ENCODE results near the gene CEP55.

Gene CEP55

GRCh38 chr10:93468461-93469213 is 27.8 kb upstream of the CEP55 start:
- no peak for DNase-seq

DNA sequence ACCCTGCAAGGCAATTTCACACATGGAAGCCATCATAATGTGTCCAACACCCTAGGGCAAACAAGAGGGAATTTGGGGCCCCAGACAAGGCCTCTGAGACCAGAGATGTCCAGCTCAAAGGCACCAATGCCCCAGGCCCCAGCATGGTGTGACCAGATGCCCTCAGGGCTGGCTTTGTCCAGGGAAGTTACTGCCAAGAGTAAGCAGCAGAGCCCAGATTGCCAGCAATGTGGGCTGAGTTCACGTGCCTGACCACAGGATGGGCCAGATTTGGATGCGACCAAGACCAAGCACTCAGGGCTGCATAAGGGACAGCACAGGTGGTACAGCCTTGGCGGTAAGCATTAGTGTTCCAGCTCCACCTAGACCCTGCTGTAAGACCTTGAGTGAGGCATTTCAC is 27.0 kb upstream of the CEP55 start:
- no peak for DNase-seq

DNA sequence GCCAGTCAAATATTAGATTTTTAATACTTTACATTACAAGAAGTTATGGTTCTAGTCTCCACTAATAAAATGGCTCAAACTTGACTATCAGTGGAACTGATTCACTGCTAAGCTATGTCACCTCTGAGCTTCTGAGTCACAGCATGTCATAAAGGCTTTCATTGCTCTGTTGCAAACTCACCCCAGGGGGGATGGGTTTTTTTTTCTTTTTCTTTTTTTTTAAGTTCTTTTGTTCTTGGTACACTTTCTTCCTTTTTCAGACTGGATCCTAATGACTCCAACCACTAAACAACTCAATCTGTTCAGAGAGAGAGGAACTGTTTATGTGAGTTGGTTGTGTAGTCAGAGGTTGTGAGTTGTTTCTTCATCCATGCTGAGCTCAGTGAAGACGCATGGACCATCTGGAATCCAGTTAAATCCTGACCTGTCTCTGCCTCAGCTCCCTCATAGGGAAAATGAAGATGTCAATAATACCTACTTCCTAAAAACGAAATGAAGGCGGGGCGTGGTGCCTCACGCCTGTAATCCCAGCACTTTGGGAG is 25.2 kb upstream of the CEP55 start:
- DNase-seq, result no peak

GRCh38 chr10:93473161-93473560 is 23.3 kb upstream of the CEP55 start:
- no peak for DNase-seq

GRCh38 chr10:93473804-93474472 is 22.5 kb upstream of the CEP55 start:
- no peak for DNase-seq

- no peak for DNase-seq
Measured at GRCh38 chr10:93475227-93475626, 21.2 kb upstream of the CEP55 start.

GRCh38 chr10:93475871-93476270 is 20.5 kb upstream of the CEP55 start:
- no peak for DNase-seq

DNA sequence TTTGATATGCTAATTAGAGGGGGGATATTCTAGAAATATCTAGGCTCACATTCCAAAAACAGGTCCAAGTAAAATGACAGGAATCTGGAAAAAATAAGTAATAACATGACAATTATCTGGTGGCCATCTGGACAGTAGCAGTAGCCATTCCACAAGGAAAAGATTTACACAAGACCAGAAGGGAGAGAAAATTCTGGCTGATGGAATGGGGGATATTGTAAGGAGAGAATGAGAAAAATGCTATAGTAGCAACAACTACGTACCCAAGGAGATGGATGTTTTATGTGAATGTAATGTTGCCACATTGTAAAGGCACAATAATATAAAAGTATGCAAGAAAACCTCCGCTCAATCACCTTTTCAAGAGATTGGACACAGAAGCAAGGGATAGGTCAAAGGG is 19.7 kb upstream of the CEP55 start:
- DNase-seq, result no peak

GRCh38 chr10:93478873-93479272 is 17.5 kb upstream of the CEP55 start:
- DNase-seq, result no peak

DNA sequence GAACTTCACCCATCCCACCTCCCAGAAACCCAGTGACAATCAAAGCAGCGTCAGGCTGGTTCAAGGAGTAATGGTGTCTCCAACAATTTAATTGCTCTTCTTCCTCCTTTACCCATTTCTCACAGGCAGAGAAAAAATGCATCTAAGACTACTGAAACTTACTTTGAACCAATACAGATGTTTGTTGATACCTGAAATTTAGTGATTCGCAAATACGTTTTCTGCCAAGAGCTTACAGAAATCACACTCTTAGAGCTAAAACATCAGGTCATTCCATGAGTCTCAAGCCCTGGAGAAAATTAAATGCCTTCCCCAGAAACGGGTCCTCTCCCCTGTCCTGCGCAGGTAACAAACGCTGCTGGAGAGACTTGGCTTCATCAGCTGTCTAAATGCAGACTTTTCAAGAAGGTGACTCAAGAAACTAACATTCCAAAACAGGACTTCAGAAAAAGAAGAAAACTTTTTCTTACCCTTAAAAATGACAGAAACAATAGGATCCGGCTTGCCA is 14.7 kb upstream of the CEP55 start:
- peak; percentile 37 for DNase-seq

DNA sequence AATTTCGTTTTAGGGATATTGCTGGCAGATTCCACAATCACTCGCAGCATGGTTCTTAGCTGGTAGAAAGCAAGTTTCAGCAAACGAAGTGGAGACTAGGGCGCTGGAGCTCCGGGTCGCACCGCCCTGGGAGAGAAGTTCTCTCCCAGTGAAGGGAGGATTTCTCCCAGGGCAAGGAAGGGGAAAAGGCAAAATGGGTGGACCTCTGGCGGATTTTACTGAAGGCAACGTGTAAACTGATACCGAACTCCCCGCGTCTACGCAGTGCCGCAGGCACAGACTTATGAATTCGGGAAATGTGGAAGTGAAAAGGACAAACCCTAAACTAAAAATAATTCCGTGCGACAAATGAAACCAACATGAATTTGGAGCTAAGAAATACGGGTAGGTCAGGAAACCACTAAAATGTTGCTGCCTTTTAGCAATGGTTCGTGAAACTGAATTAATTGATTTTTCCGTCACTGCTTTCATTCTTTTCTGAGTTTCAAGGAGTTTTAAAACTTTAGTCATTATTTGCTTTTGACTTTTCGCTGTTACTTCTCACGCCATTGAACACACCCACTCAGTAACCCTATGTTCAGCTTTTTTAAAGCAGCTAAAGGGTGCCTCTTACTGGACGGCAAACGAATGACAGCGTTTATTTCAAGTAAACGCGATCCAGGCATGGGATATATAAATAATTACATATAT is 14.1 kb upstream of the CEP55 start, which contains the start of gene MYOF:
TSS of gene MYOF (minus strand) at position 190 of the 690 bp plus-strand sequence. CDS start at position 50, 140 bp downstream.
- peak; percentile 82 for DNase-seq

DNA sequence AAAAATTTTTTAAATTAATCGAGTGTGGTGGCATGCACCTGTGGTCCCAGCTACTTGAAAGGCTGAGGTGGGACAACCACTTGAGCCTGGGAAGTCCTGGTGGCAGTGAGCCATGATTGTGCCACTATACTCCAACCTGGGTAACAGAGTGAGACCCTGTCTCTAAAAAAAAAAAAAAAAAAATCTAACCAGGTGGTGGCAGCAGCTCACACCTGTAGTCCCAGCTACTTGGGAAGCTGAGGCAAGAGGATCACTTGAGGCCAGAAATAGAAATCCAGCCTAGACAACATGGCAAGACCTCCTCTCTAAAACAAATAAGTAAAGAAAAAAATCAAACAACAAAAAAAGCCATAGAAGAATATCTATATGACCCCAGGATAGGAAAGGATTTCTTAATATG is 10.7 kb upstream of the CEP55 start:
- no peak for DNase-seq

GRCh38 chr10:93488956-93489528 is 7.4 kb upstream of the CEP55 start:
- DNase-seq, result no peak

- DNase-seq, result no peak
Measured at GRCh38 chr10:93491602-93492121, 4.8 kb upstream of the CEP55 start.

DNA sequence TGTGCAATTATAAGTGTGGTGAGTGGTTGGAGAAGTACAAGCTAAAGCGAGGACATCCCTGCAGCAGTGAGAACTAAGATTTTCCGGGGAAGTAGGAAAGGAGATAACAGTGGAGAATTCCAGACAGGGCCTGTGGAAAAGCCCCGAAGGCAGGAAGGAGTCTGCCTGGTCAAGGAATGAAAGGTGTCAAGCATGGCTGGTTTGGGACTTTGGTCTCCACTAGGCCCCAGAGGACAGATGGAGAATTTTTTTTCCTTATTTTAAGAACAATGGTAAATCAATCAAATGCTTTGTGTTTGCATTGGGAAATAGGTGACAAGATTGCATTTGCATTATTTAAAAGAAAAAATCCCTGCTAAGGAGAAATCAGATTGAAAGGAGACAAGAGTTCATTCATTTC is 3.2 kb upstream of the CEP55 start:
- DNase-seq, result no peak

GRCh38 chr10:93494494-93494893 is 1.9 kb upstream of the CEP55 start:
- DNase-seq, result no peak

DNA sequence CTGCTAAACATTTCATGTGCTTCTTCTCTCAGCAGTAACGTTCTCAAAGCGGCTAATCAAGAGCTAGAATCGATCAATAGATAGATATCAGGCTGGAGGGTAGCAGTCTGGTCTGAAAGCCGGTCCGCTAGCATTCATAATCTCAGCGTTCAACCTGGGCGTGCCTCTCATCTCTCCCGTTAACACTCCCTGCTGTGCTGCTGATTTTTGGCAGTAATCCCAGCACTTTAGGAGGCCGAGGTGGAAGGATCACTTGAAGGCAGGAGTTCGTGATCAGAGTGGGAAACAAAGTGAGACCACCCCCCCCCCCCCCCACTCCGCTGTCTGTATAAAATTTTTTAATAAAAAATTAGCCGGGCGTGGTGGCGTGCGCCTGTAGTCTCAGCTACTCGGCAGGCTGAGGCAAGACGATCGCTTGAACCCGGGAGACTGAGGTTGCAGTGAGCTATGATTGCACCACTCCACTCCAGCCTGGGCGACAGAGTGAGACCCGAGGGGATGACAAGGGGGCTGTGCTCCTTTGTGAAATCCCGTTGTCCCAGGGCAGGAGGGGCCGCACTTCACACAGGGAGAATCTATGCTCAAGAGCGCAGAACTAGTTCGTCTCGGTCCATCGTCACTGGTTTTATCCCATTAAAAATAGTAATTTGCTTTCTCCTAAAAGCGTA is 624 bp upstream of the CEP55 start:
- DNase-seq, result peak; percentile 85

DNA sequence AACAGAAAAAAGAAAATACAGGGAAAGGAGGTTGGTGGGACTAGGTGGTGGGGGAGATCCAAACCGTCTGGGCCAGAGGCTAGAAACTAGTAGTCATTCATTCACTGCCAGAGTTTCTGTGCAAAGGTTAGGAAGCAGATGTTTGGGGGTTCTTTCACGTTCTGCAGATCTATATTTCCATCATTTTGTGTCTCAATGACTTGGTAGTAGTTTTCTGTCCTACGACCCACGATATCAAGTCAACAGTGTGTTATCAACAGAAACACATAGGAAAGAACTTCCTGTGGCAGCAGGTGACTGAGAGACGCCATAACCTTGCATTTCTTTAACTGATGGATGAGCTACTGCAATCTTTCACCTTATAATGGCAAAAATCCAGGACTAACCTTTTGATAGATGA is 1.8 kb downstream of the CEP55 start:
- no peak for DNase-seq

DNA sequence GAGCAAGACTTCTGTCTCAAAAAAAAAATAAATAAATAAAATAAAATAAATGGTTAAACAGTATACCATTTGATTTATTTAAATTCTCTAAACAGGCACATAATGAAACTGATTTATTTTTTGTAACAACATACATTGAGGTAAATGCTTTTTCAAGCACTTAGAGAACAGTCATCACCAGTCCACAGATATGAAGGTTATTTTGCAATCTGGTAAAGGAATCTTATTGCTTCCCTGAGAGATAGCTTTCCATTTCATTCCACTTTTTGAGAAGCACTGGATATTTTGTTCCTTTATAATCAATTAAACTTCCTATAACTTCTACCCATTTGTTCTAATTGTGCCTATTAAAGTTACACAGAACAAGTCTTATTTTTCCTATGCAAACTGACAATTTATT is 5.2 kb downstream of the CEP55 start:
- DNase-seq, result no peak

DNA sequence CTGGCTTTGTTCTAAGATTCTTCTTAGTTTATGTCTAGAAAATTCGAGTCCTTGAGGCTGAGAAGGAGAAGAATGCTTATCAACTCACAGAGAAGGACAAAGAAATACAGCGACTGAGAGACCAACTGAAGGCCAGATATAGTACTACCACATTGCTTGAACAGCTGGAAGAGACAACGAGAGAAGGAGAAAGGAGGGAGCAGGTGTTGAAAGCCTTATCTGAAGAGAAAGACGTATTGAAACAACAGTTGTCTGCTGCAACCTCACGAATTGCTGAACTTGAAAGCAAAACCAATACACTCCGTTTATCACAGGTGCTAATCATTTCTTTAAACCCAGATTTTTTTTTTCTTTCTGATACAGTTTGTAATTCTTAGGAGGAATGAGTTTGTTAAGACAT is 6.7 kb downstream of the CEP55 start:
- DNase-seq, result no peak

GRCh38 chr10:93505075-93505474 is 8.7 kb downstream of the CEP55 start:
- no peak for DNase-seq

DNA sequence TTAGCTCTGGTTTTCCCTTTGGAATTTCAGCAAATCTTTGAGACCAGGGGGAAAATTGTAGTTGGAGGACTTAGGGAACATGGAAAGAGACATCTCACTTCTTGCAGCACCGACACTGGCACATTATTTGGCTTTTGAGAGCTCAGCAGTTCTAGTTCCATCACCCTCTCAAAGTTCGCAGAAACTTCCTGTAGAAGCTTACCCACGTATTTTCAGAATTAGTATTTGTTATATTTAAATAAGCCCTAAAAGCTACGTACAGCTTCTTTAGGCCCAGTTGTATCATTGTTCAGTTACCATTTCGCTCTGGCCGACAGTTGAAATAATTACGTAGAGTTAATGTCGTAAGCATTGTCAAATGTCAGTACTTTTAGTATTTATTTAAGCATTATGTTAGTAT is 13.4 kb downstream of the CEP55 start:
- DNase-seq, result no peak
